ENCODE data around the gene MYO1D. TPM values are rescaled to one million over a fixed set of nuclear protein-coding genes. Genes with fewer than 3 reads are reported as not detected.
A peak's percentile ranks its signal among the peaks of the same experiment; 100 is the strongest.

Gene MYO1D
- total and polyA plus RNA-seq, 2 experiments from 2014 or later: 34.3 to 43.7 TPM

DNA sequence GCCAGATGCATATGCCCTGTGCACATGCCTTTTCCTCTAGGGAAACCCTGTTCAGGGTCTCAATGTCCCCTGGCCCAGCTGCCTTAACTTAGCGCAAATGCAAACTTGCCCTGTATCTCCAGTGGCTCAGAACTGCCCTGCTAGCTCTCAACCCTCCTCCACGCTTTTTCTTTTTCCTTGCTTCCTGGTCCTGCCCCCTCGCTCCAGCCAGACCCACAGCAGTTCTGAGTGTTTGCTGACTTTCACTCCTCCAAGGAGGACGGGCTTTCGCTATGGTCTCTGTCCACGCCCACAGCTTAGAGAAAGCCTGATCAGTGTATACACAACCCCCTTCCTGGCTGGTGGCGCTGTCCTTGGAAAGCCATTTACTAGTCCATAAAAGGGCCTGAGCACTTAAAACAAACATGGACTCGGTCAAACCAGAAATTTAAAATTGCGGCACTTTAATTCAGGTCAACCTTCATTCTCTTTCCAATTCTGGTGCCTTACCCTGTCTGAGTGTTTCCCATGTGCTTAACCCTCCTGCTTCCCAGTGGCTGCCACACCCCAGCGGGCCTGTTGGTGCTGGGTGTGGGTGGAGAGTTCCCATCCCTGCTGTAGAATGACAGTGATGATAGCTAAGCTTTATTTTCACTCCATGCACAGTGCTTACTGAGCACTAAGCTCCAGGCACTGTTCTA is 35.4 kb upstream of the MYO1D start:
- peak; percentile 49 to 85 for DNase-seq (ENCODE audit: low read depth in 1 of 2, low spot score in 1 of 2)
- peak overlapping the region; percentile 40 for H3K27ac ChIP-seq
- TF ChIP-seq, protein P1, sequence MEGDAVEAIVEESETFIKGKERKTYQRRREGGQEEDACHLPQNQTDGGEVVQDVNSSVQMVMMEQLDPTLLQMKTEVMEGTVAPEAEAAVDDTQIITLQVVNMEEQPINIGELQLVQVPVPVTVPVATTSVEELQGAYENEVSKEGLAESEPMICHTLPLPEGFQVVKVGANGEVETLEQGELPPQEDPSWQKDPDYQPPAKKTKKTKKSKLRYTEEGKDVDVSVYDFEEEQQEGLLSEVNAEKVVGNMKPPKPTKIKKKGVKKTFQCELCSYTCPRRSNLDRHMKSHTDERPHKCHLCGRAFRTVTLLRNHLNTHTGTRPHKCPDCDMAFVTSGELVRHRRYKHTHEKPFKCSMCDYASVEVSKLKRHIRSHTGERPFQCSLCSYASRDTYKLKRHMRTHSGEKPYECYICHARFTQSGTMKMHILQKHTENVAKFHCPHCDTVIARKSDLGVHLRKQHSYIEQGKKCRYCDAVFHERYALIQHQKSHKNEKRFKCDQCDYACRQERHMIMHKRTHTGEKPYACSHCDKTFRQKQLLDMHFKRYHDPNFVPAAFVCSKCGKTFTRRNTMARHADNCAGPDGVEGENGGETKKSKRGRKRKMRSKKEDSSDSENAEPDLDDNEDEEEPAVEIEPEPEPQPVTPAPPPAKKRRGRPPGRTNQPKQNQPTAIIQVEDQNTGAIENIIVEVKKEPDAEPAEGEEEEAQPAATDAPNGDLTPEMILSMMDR (IDR thresholded peaks at IDR 0.05; ENCODE audit: low read depth, low read length): peak; percentile 30
- peaks cover 11% of the 10 kb centered on the region for H3K4me1 ChIP-seq (ENCODE audit: low read depth)
- no peaks in the 10 kb centered on the region for H3K9me3 ChIP-seq (ENCODE audit: low read depth)
- H3K36me3 ChIP-seq: no peaks in the 10 kb centered on the region
- H3K27me3 ChIP-seq: no peaks in the 10 kb centered on the region
- H3K4me3 ChIP-seq: no peak overlapping the region

DNA sequence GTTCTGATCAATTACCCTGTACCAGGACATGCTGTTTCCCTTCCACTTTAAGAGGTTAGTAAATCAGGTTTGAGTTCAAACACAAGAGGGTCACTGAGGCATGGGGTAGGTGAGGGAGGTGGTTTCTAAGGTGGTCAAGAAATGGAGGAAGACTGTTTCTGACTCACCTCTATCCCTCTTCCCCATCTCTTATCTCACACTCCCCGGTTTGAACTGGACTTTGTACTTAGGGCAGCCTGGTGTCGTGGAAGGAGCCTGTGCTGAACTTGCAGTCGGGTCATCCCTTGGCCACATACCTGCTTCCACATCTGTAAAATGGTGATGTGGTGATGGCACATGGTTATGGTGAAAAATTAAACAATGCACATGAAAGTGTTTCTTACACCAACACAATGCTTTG is 33.8 kb upstream of the MYO1D start:
- no peak for DNase-seq (ENCODE audit: low read depth in 1 of 2, low spot score in 1 of 2)
- TF ChIP-seq, protein P1 (IDR thresholded peaks at IDR 0.05; ENCODE audit: low read depth, low read length): no peak
- Histone ChIP-seq H3K4me3 (no peak overlapping the region), H3K9me3 (ENCODE audit: low read depth) (no peaks in the 10 kb centered on the region), H3K36me3 (no peaks in the 10 kb centered on the region), H3K4me1 (ENCODE audit: low read depth) (peaks cover 11% of the 10 kb centered on the region), H3K27ac (no peak overlapping the region), H3K27me3 (no peaks in the 10 kb centered on the region)

DNA sequence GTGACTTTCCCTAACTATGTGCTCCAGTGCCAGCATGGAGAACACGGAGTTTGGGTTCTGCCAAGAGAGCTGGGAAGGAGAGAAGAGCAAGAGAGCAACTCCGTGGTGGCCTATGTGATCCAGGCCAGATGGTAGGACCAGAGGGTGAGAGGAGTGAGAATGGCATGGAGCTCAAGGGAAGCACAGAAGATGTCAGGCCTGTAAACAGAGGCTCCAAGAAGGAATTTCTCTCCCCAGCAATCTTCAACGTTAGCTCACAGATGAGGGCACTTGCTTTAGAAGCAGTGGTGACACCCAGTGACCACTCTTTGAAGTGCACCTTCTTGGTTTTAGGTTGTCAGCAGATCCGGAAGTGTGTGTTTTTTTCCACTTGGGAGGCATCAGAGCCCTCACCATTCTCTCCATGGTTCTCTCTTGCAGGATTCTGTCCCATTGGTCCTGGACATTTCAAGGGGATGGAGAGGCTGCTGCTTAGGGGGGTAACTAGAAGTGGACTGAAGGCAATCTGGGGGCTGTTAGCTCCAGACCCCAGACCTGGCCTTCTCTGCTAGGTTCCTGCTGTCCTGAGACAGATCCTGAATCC is 33.0 kb upstream of the MYO1D start:
- no peaks in the 10 kb centered on the region for H3K9me3 ChIP-seq (ENCODE audit: low read depth)
- no peak overlapping the region for H3K4me3 ChIP-seq
- DNase-seq (ENCODE audit: low read depth in 1 of 2, low spot score in 1 of 2): peak; percentile 87 to 90
- no peaks in the 10 kb centered on the region for H3K36me3 ChIP-seq
- no peaks in the 10 kb centered on the region for H3K27me3 ChIP-seq
- no peak overlapping the region for H3K27ac ChIP-seq
- peaks cover 11% of the 10 kb centered on the region for H3K4me1 ChIP-seq (ENCODE audit: low read depth)
- TF ChIP-seq, protein P1 (IDR thresholded peaks at IDR 0.05; ENCODE audit: low read depth, low read length): peak; percentile 80

DNA sequence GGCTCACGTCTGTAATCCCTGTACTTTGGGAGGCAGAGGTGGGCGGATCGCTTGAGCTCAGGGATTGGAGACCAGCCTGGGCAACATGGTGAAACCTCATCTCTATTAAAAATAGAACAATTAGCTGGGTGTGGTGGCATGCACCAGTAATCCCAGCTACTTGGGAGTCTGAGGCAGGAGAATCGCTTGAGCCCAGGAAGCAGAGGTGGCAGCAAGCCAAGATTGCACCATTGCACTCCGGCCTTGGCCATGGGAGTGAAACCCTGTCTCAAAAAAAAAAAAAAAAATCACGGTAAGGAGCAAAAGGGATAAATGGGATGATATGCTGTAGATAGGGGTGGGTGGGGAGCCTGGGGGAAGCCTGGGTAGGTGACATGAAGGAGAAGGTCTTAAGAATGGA is 30.7 kb upstream of the MYO1D start:
- no peaks in the 10 kb centered on the region for H3K27me3 ChIP-seq
- H3K9me3 ChIP-seq (ENCODE audit: low read depth): no peaks in the 10 kb centered on the region
- no peak overlapping the region for H3K27ac ChIP-seq
- H3K4me1 ChIP-seq (ENCODE audit: low read depth): peaks cover 27% of the 10 kb centered on the region
- peak in 1 of 2 donors; percentile 27 for DNase-seq (ENCODE audit: low read depth in 1 of 2, low spot score in 1 of 2)
- TF ChIP-seq, protein P1 (IDR thresholded peaks at IDR 0.05; ENCODE audit: low read depth, low read length): no peak
- no peaks in the 10 kb centered on the region for H3K36me3 ChIP-seq
- no peak overlapping the region for H3K4me3 ChIP-seq

DNA sequence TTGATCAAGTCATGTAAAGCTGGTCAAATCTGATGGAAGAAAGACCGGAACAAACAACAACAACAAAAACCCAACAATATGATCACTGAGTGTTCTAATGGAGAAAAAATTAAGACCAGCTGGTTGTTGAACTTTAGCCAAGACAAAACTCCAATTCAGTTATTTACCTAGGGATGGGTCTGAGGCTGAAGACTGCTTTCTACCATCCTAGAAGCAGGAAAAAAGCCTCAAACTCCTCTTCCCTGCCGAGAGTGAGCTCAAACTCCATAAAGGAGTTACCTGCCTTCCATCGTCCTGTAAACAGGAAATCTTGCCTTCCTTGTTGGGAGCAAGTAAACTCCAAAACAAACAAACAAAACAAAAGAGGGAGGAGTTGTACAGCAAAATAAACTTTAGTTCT is 28.0 kb upstream of the MYO1D start:
- no peaks in the 10 kb centered on the region for H3K9me3 ChIP-seq (ENCODE audit: low read depth)
- no peak overlapping the region for H3K27ac ChIP-seq
- no peak overlapping the region for H3K4me3 ChIP-seq
- DNase-seq (ENCODE audit: low read depth in 1 of 2, low spot score in 1 of 2): no peak
- TF ChIP-seq, protein P1 (IDR thresholded peaks at IDR 0.05; ENCODE audit: low read depth, low read length): no peak
- peaks cover 19% of the 10 kb centered on the region for H3K4me1 ChIP-seq (ENCODE audit: low read depth)
- H3K36me3 ChIP-seq: no peaks in the 10 kb centered on the region
- H3K27me3 ChIP-seq: no peaks in the 10 kb centered on the region
